Natural killer cell treated with Interleukin-12 subunit alpha and Interleukin-12 subunit beta and Interleukin-15 and Interleukin-18, amount 100 ng/mL, for 72 hours (primary cell): ENCODE measurements around the gene MYH10. TPM values are rescaled to one million over a fixed set of nuclear protein-coding genes. Genes with fewer than 3 reads are reported as not detected.

Experiments
- ATAC-seq, 2 donors: fragments of 150-1000 bp; cut with Tn5 transposase in 1 of 2; sonication (Bioruptor Pico), chemical (Tn5 transposase) in 1 of 2; 2 replicates each; pipeline ENCODE4 v1.10.0; 2021
- DNase-seq: peaks from one replicate; pipeline ENCODE4 v3.0.0; 2022; ENCODE audit warnings: low spot score
- H3K27ac Mint-ChIP-seq, 2 donors: 1 replicate in 1 of 2; 2 replicates in 1 of 2; pipeline ENCODE4 v1.8.0; 2022; ENCODE audit warnings: mixed read lengths in 2 of 2, mild to moderate bottlenecking in 1 of 2, moderate library complexity in 1 of 2
- H3K27me3 Mint-ChIP-seq, 2 donors: 1 replicate in 1 of 2; 2 replicates in 1 of 2; pipeline ENCODE4 v1.8.0; 2022; ENCODE audit warnings: mixed read lengths in 2 of 2
- H3K36me3 Mint-ChIP-seq: one replicate; pipeline ENCODE4 v1.8.0; 2022; ENCODE audit warnings: mixed read lengths
- H3K4me1 Mint-ChIP-seq, 2 donors: 1 replicate in 1 of 2; 2 replicates in 1 of 2; pipeline ENCODE4 v1.8.0; 2022; ENCODE audit warnings: low read depth in 2 of 2, mixed read lengths in 2 of 2, mild to moderate bottlenecking in 1 of 2
- H3K4me3 Mint-ChIP-seq: one replicate; pipeline ENCODE4 v1.8.0; 2022; ENCODE audit warnings: mixed read lengths
- H3K9me3 Mint-ChIP-seq: 2 replicates; pipeline ENCODE4 v1.8.0; 2022; ENCODE audit warnings: mixed read lengths
- total RNA-seq, 2 donors: library from RNA; stranded (reverse); gene quantifications; one replicate each; pipeline ENCODE4 v1.2.3, GENCODE V29; 2022

MYH10 gene
- total RNA-seq, 2 donors from 2014 or later, result 1.9 TPM

- Mint-ChIP-seq H3K4me1 (no peaks in the 10 kb centered on the region), H3K27me3 (no peaks in the 10 kb centered on the region), H3K36me3 (peaks cover 23% of the 10 kb centered on the region), H3K4me3 (no peak overlapping the region), H3K9me3 (no peaks in the 10 kb centered on the region), H3K27ac (no peak overlapping the region)
- ATAC-seq (no peak), DNase-seq (no peak)
Measured at GRCh38 chr17:8484465-8484864, 146.1 kb downstream of the MYH10 start.

DNA sequence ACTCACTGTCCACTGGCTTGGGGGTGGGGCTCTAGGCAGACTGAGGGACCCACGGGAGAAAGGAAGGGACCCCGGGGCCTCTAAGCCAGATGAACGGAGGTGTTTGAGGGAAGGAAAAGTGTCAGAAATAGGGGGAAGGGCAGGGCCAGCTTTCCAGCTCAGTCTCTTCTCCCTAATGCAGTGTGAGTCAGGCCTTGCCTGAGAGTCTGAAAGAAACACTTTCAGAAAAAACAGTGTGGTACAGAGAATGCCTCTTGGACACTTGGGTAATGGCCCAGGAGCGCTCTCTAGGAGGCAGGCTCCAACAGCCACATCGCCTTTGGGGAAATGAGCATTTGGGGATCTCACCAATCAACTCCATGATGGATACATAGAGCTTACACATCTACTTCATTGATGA is 148.0 kb downstream of the MYH10 start:
- Mint-ChIP-seq H3K27ac (no peak overlapping the region), H3K27me3 (no peaks in the 10 kb centered on the region), H3K9me3 (no peaks in the 10 kb centered on the region), H3K4me3 (no peak overlapping the region), H3K36me3 (peaks cover 23% of the 10 kb centered on the region), H3K4me1 (no peaks in the 10 kb centered on the region)
- no peak for ATAC-seq
- DNase-seq, result no peak

GRCh38 chr17:8481703-8482102 is 148.8 kb downstream of the MYH10 start:
- no peak for ATAC-seq
- no peak overlapping the region for H3K4me3 Mint-ChIP-seq
- H3K36me3 Mint-ChIP-seq, result peaks cover 23% of the 10 kb centered on the region
- no peaks in the 10 kb centered on the region for H3K27me3 Mint-ChIP-seq
- H3K4me1 Mint-ChIP-seq, result no peaks in the 10 kb centered on the region
- no peaks in the 10 kb centered on the region for H3K9me3 Mint-ChIP-seq
- no peak overlapping the region for H3K27ac Mint-ChIP-seq
- DNase-seq, result no peak

DNA sequence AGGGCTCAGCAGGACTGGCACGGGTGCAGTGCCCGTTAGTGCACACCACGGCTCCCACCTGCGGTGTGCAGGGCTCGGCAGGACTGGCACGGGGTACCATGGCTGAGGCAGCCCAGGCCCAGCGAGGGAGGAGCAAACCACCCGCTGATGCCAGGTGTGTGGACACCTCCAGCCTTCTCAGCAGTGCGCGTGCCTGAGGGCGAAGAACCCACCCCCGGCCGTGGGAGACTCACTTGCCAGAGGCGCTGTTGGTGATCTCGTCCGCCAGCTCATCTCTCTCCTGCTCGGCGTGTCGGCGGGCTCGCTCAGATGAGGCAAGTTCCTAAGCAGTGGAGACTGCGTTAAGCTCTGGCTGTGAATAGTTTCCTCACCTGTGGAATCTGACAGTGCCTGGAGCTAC is 149.4 kb downstream of the MYH10 start:
- H3K4me1 Mint-ChIP-seq, result no peaks in the 10 kb centered on the region
- no peaks in the 10 kb centered on the region for H3K9me3 Mint-ChIP-seq
- H3K27me3 Mint-ChIP-seq, result no peaks in the 10 kb centered on the region
- no peak overlapping the region for H3K4me3 Mint-ChIP-seq
- no peak for DNase-seq
- no peak for ATAC-seq
- H3K36me3 Mint-ChIP-seq, result peaks cover 23% of the 10 kb centered on the region
- no peak overlapping the region for H3K27ac Mint-ChIP-seq

GRCh38 chr17:8480011-8480976 is 150.2 kb downstream of the MYH10 start:
- no peak for DNase-seq
- no peaks in the 10 kb centered on the region for H3K27me3 Mint-ChIP-seq
- ATAC-seq, result no peak
- H3K4me1 Mint-ChIP-seq, result no peaks in the 10 kb centered on the region
- no peak overlapping the region for H3K4me3 Mint-ChIP-seq
- H3K36me3 Mint-ChIP-seq, result peaks cover 18% of the 10 kb centered on the region
- H3K9me3 Mint-ChIP-seq, result no peaks in the 10 kb centered on the region
- H3K27ac Mint-ChIP-seq, result no peak overlapping the region

- H3K4me1 Mint-ChIP-seq, result no peaks in the 10 kb centered on the region
Measured at GRCh38 chr17:8479431-8479947, 151.0 kb downstream of the MYH10 start.

GRCh38 chr17:8477715-8478441 is 152.6 kb downstream of the MYH10 start:
- Mint-ChIP-seq H3K4me1 (no peaks in the 10 kb centered on the region), H3K9me3 (no peaks in the 10 kb centered on the region), H3K27me3 (no peaks in the 10 kb centered on the region), H3K36me3 (peaks cover 8% of the 10 kb centered on the region), H3K4me3 (no peak overlapping the region), H3K27ac (peak overlapping the region in 1 of 2 donors; percentile 55)
- ATAC-seq (no peak), DNase-seq (no peak)

More at GRCh38 chr17:8479431-8479947, 151.0 kb downstream of the MYH10 start:
- H3K36me3 Mint-ChIP-seq, result peaks cover 15% of the 10 kb centered on the region
- DNase-seq, result no peak
- ATAC-seq, result no peak
- no peak overlapping the region for H3K4me3 Mint-ChIP-seq
- no peak overlapping the region for H3K27ac Mint-ChIP-seq
- H3K9me3 Mint-ChIP-seq, result no peaks in the 10 kb centered on the region
- H3K27me3 Mint-ChIP-seq, result no peaks in the 10 kb centered on the region

DNA sequence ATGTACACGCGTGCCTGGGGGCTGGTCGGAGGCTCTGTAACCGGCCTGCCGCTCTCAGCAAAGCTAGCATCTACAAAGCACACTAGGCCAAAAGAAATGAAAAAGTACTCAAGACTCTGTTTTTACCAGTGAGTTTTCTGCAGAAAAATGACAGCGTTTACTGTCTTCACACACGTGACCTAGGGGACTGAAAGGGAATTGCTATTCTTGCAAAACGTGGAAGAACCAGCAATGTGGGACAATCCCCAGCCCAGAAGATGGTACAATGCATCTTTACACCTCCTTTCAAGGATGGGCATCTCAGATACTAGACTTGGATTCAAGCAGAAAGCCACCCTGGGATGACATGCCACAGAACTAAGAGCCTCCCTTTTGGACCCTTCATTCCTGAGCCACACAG is 153.4 kb downstream of the MYH10 start:
- peaks cover 5% of the 10 kb centered on the region for H3K36me3 Mint-ChIP-seq
- H3K4me1 Mint-ChIP-seq, result no peaks in the 10 kb centered on the region
- no peaks in the 10 kb centered on the region for H3K9me3 Mint-ChIP-seq
- no peak overlapping the region for H3K27ac Mint-ChIP-seq
- no peak for DNase-seq
- no peak for ATAC-seq
- no peaks in the 10 kb centered on the region for H3K27me3 Mint-ChIP-seq
- H3K4me3 Mint-ChIP-seq, result no peak overlapping the region

GRCh38 chr17:8476741-8477140 is 153.8 kb downstream of the MYH10 start:
- Mint-ChIP-seq H3K27me3 (no peaks in the 10 kb centered on the region), H3K4me3 (no peak overlapping the region), H3K27ac (no peak overlapping the region), H3K36me3 (peaks cover 5% of the 10 kb centered on the region), H3K4me1 (no peaks in the 10 kb centered on the region), H3K9me3 (no peaks in the 10 kb centered on the region)
- ATAC-seq, result no peak
- no peak for DNase-seq

DNA sequence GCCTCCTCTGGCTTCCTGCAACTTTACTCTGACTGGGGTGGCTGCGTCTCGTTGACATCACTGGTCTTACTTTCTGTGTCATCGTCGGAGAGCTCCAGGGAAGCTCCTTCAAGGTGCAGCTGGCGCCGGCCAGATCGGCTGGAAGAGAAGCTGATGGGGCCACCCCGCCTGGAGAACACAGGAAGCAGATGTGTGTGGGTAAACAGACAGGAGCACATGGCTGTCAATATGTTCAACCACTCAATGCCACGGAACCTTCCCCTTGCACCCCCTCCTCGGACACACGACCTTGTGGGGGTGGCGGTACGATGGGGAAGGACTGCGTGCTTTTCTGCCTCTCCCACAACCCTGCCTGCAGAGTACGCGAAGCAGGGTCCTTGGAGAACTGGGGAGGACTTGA is 154.7 kb downstream of the MYH10 start:
- no peaks in the 10 kb centered on the region for H3K27me3 Mint-ChIP-seq
- no peaks in the 10 kb centered on the region for H3K9me3 Mint-ChIP-seq
- DNase-seq (no peak), ATAC-seq (no peak)
- H3K4me3 Mint-ChIP-seq, result no peak overlapping the region
- no peak overlapping the region for H3K27ac Mint-ChIP-seq
- peaks cover 5% of the 10 kb centered on the region for H3K36me3 Mint-ChIP-seq
- peaks cover 0 to 4% of the 10 kb centered on the region in 2 donors for H3K4me1 Mint-ChIP-seq

- Mint-ChIP-seq H3K27ac (no peak overlapping the region), H3K36me3 (peaks cover 5% of the 10 kb centered on the region), H3K27me3 (no peaks in the 10 kb centered on the region), H3K4me3 (no peak overlapping the region), H3K4me1 (peaks cover 0 to 4% of the 10 kb centered on the region in 2 donors), H3K9me3 (no peaks in the 10 kb centered on the region)
- no peak for DNase-seq
- ATAC-seq, result no peak
Measured at GRCh38 chr17:8475227-8475626, 155.3 kb downstream of the MYH10 start.

DNA sequence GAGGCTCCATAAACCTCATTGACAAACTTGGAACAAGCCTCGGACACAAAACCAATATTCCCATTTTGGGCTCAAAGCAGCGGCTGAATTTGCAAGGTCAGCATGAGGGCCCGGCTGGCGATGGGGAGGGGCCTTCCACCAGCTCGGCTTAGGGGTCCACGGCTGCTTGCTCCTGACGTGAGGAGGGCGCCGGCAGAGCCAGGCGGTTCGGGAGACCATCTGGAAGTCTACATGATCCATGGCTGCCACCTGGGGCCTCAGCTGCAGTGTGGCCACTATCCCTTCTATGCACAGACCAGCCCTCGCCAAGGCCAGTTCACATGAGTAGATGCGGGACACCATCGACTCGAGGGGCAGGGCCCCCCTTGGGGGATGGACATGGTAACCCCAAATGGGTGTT is 155.7 kb downstream of the MYH10 start:
- H3K4me3 Mint-ChIP-seq, result no peak overlapping the region
- no peak for DNase-seq
- no peaks in the 10 kb centered on the region for H3K9me3 Mint-ChIP-seq
- no peaks in the 10 kb centered on the region for H3K27me3 Mint-ChIP-seq
- H3K4me1 Mint-ChIP-seq, result peaks cover 0 to 4% of the 10 kb centered on the region in 2 donors
- no peak for ATAC-seq
- H3K27ac Mint-ChIP-seq, result no peak overlapping the region
- peaks cover 5% of the 10 kb centered on the region for H3K36me3 Mint-ChIP-seq

DNA sequence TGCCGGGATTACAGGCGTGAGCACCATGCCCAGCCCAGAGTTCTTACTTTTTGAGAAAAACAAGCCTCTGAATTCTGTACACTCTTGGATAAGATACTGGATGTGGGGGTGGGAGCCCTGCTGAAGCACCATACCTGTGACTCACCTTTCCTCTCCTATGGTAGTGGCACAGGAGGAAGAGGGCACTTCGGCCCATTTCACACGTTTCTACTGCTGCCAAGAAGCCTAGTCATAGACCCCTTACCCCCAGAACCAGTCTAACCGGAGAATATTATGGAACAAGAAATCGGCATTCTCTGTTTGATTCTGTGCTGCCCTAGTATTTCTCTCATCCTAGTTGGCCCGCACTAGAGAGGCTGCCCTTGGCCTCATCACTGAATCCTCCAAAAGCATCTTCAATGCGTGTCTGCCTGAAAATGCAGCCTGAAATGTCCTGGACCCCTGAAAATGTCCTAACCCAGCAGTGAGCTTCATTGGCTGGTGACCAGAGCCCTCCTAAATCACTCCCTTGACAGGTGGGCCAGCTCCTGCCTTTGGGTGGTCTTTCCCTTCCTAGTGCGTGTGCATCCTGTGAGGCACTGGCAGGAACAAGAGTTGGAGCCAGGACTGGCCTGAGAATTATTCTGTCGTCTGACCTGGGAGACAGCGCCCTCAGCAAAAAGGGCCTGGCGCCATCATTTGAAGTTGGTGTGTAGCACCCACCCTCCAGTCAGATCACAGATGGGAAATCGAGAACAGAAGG is 156.9 kb downstream of the MYH10 start:
- H3K27me3 Mint-ChIP-seq, result no peaks in the 10 kb centered on the region
- H3K27ac Mint-ChIP-seq, result no peak overlapping the region
- no peaks in the 10 kb centered on the region for H3K9me3 Mint-ChIP-seq
- ATAC-seq (no peak), DNase-seq (no peak)
- peaks cover 0 to 4% of the 10 kb centered on the region in 2 donors for H3K4me1 Mint-ChIP-seq
- H3K4me3 Mint-ChIP-seq, result no peak overlapping the region
- peaks cover 5% of the 10 kb centered on the region for H3K36me3 Mint-ChIP-seq
